PC-9 (cell line): ENCODE results near the gene SCAPER.

Experiments used
- EZH2 ChIP-seq: fragments of 200-600 bp; sonication (generic); IDR thresholded peaks from 2 replicates; pipeline ENCODE4 v1.8.0; 2017; ENCODE audit warnings: antibody characterized with exemption, low read depth
- TF ChIP-seq, protein P1 (sequence below): fragments of 200-600 bp; sonication (generic); conservative IDR thresholded peaks from 2 replicates; pipeline ENCODE4 v1.6.1; 2017; ENCODE audit warnings: mixed run types, antibody characterized with exemption, mild to moderate bottlenecking, moderate library complexity

- no peak for TF ChIP-seq EZH2
- TF ChIP-seq, protein P1, sequence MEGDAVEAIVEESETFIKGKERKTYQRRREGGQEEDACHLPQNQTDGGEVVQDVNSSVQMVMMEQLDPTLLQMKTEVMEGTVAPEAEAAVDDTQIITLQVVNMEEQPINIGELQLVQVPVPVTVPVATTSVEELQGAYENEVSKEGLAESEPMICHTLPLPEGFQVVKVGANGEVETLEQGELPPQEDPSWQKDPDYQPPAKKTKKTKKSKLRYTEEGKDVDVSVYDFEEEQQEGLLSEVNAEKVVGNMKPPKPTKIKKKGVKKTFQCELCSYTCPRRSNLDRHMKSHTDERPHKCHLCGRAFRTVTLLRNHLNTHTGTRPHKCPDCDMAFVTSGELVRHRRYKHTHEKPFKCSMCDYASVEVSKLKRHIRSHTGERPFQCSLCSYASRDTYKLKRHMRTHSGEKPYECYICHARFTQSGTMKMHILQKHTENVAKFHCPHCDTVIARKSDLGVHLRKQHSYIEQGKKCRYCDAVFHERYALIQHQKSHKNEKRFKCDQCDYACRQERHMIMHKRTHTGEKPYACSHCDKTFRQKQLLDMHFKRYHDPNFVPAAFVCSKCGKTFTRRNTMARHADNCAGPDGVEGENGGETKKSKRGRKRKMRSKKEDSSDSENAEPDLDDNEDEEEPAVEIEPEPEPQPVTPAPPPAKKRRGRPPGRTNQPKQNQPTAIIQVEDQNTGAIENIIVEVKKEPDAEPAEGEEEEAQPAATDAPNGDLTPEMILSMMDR, result no peak
These were observed 7.3 kb upstream of the SCAPER start for GRCh38 chr15:76912430-76912829.
